ENCODE measurements around the gene BAHCC1. TPM values are rescaled to one million over a fixed set of nuclear protein-coding genes. Genes with fewer than 3 reads are reported as not detected.

The BAHCC1 gene
- total and polyA plus RNA-seq, 9 of the 15 experiments (the other 6 are each of a cell fraction or from before 2014, with no cell fraction given) = 0.14 to 26.9 (median 5.0) TPM

GRCh38 chr17:81487487-81488275 is 92.4 kb downstream of the BAHCC1 start (continued):
- no peak for TF ChIP-seq RBM22 (IDR thresholded peaks at IDR 0.05; ENCODE audit: low read depth, low read length, poor library complexity, severe bottlenecking)
- TF ChIP-seq HMGXB4 (CRISPR knock-in tag; IDR thresholded peaks at IDR 0.05) = 0 out of 2 replicates have a peak, but pooled peaks have one; percentile 67
- TF ChIP-seq ZBTB12 (CRISPR knock-in tag; IDR thresholded peaks at IDR 0.05) = no peak
- TF ChIP-seq MGA (IDR thresholded peaks at IDR 0.05) = peak; percentile 95
- TF ChIP-seq ZNF239 (CRISPR knock-in tag; IDR thresholded peaks at IDR 0.05) = no peak
- TF ChIP-seq SMARCA4 (IDR thresholded peaks at IDR 0.05) = no peak
- no peak for TF ChIP-seq DDX20 (tag; IDR thresholded peaks at IDR 0.05; ENCODE audit: low read depth)
- no peak for TF ChIP-seq ZKSCAN3 (CRISPR knock-in tag; IDR thresholded peaks at IDR 0.05)
- peak; percentile 67; the same call in 1 of the 2 replicates for TF ChIP-seq ZNF263 (CRISPR knock-in tag; IDR thresholded peaks at IDR 0.05; ENCODE audit: borderline replicate concordance)
- TF ChIP-seq TCFL5 (CRISPR knock-in tag; conservative IDR thresholded peaks at IDR 0.05) = no peak
- no peak for TF ChIP-seq TBL1XR1 (IDR thresholded peaks at IDR 0.05; ENCODE audit: low read length in 2 of 2)
- no peak for TF ChIP-seq SETDB1 (IDR thresholded peaks at IDR 0.05; ENCODE audit: low read length)
- TF ChIP-seq SPI1 (IDR thresholded peaks at IDR 0.05; ENCODE audit: borderline replicate concordance, low read depth, low read length) = no peak
